NT2/D1 (cell line): ENCODE measurements around the gene SRBD1.

Source experiments
- YY1 ChIP-seq: IDR thresholded peaks from 2 replicates; pipeline ENCODE4 v1.6.1; 2011; ENCODE audit not compliant: insufficient read length, insufficient read depth
- ZNF274 ChIP-seq: IDR thresholded peaks from 2 replicates; pipeline ENCODE4 v1.6.1; 2011; ENCODE audit warnings: mild to moderate bottlenecking, low read depth, low read length

DNA sequence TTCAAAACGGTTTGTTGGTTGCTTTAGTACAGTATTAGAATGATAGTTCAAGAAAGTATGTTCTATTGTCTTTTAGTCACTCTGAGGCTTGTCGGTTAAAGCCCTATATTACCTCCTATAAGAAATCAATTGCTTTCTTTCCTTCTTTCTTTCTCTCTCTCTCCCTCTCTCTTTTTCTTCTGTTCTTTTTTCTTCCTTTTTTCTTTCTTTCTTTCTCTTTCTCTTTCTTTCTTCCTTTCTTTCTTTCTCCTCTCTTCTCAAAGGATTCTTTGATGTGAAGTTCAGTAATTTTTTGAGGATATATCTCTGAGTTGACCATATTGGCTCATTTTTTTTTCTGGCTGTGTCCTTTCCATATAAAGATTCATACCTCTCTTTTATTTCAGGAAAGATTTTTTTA, 249.4 kb downstream of the SRBD1 start:
- TF ChIP-seq ZNF274, result no peak
- no peak for TF ChIP-seq YY1
